Prostate gland (tissue), 2 donors: ENCODE measurements around the gene TFAP2B. TPM values are rescaled to one million over a fixed set of nuclear protein-coding genes. Genes with fewer than 3 reads are reported as not detected.

Experiments used
- DNase-seq: peaks from one replicate; pipeline ENCODE4 v3.0.0-alpha.2; 2019; ENCODE audit warnings: low spot score
- H3K27ac ChIP-seq, 2 donors: fragments of 200-600 bp; sonication (generic); 2 replicates each; pipeline ENCODE4 v1.5.1; 2017 to 2019
- H3K27me3 ChIP-seq: fragments of 200-600 bp; sonication (generic); replicated peaks from 2 replicates; pipeline ENCODE4 v1.5.1; 2019; ENCODE audit not compliant: insufficient read depth
- H3K36me3 ChIP-seq, 2 donors: fragments of 200-600 bp; sonication (generic); 1 replicate in 1 of 2; 2 replicates in 1 of 2; pipeline versions ENCODE4 v1.5.1 to v1.8.1; 2017 to 2019
- H3K4me1 ChIP-seq: fragments of 200-600 bp; sonication (generic); replicated peaks from 2 replicates; pipeline ENCODE4 v1.5.1; 2019
- H3K4me3 ChIP-seq, 2 donors: fragments of 200-600 bp; sonication (generic); 2 replicates each; pipeline ENCODE4 v1.5.1; 2017 to 2019
- H3K9me3 ChIP-seq: fragments of 200-600 bp; sonication (generic); 2 replicates; pipeline ENCODE4 v1.5.1; 2017
- CTCF ChIP-seq, 4 experiments: fragments of 200-600 bp in 2 of 4; fragments of 450-650 bp in 2 of 4; sonication (generic) in 2 of 4; IDR thresholded peaks; 1 replicate in 3 of 4; 2 replicates in 1 of 4; pipeline ENCODE4 v1.5.1; 2016 to 2019; ENCODE audit warnings: antibody characterized with exemption in 4 of 4, mild to moderate bottlenecking in 2 of 4, moderate library complexity in 2 of 4
- POLR2A ChIP-seq: fragments of 450-650 bp; IDR thresholded peaks from one replicate; pipeline ENCODE4 v1.6.1; 2016; ENCODE audit warnings: antibody characterized with exemption, mild to moderate bottlenecking
- POLR2AphosphoS5 ChIP-seq: sonication (generic); formaldehyde crosslinking; IDR thresholded peaks from one replicate; pipeline ENCODE4 v1.6.1; 2017; ENCODE audit warnings: antibody characterized with exemption
- WGBS: methylation state at CpG from one replicate; pipeline ENCODE4 v1.1.5; 2018; 5-methylcytosine and 5-hydroxymethylcytosine counted together
- intact Hi-C: fragments of 100-400 bp; cut with DNase I; formaldehyde crosslinking; loops from one replicate; pipeline ENCODE4 v1.14.2; 2022
- total RNA-seq, 2 donors: library from RNA; depleted of rRNA; stranded (reverse); fragments of >200 nt; gene quantifications; one replicate each; pipeline ENCODE4 v1.1.0, GENCODE V29; 2016

TFAP2B gene
- total RNA-seq, 2 donors from 2014 or later, result 0.06 TPM; not detected in 1

DNA sequence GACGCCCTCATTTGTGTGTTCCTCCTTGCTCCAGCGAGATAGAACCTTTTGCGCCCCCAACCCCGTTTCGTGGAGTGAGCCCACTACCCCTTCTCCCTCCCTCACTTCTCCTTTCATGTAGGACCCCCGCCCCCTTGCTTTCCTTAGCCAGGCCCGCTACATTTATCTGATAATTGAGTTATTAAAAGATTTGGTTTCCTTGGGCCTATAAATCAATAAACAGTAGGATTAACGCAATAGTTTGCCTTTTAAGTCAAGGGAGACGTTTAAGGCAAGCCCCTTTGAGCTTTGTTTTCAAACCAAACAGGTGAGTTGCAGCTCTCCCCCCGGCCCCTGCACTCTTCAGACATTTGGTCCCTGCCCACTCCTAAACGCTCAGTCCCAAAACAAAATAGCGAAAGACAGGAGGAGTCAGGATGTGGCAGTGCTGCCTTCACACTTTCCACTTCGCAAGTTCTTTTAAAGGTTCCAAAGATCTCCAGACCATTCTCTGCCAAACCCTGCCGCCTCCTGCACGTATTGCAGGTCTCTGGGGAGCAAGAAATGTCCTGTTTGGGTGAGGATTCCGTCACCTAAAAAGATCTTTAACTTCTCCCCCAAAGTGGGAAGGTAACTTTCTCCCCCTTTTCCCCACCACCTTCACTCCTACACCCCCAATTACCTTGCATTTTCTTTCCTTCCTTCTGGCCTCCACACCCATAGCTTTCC, 27.6 kb downstream of the TFAP2B start:
- Histone ChIP-seq H3K36me3 (no peaks in the 10 kb centered on the region), H3K9me3 (no peaks in the 10 kb centered on the region), H3K4me1 (peaks cover 6% of the 10 kb centered on the region), H3K27me3 (peaks cover 49% of the 10 kb centered on the region), H3K27ac (no peak overlapping the region), H3K4me3 (no peak overlapping the region)
- 8% methylated on average over 16 of the region's 16 CpGs for WGBS
- intact Hi-C loops, result no loop called here
- TF ChIP-seq CTCF (IDR thresholded peaks at IDR 0.05) (no peak), POLR2AphosphoS5 (no peak), POLR2A (no peak)
- no peak for DNase-seq

DNA sequence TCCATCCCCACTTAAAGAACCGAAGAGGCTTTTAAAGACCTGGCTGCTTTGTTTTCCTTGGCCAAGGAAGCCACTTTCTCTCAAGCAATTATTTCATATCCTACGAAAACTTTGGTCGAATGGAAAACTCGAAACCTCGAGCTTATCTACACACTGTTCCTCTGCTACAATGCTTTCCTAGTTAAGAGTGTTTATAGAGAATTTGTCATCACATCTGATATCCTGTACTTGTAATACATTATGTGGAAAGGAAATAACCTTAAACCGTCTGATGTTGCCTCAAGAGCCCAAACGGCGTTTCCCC, 28.1 kb downstream of the TFAP2B start:
- Histone ChIP-seq H3K27ac (no peak overlapping the region), H3K4me3 (no peak overlapping the region), H3K27me3 (peaks cover 48% of the 10 kb centered on the region), H3K9me3 (no peaks in the 10 kb centered on the region), H3K4me1 (peaks cover 6% of the 10 kb centered on the region), H3K36me3 (no peaks in the 10 kb centered on the region)
- DNase-seq, result no peak
- intact Hi-C loops, result no loop called here
- TF ChIP-seq POLR2A (no peak), POLR2AphosphoS5 (no peak), CTCF (IDR thresholded peaks at IDR 0.05) (no peak)
- 5% methylated on average over 8 of the region's 8 CpGs for WGBS

DNA sequence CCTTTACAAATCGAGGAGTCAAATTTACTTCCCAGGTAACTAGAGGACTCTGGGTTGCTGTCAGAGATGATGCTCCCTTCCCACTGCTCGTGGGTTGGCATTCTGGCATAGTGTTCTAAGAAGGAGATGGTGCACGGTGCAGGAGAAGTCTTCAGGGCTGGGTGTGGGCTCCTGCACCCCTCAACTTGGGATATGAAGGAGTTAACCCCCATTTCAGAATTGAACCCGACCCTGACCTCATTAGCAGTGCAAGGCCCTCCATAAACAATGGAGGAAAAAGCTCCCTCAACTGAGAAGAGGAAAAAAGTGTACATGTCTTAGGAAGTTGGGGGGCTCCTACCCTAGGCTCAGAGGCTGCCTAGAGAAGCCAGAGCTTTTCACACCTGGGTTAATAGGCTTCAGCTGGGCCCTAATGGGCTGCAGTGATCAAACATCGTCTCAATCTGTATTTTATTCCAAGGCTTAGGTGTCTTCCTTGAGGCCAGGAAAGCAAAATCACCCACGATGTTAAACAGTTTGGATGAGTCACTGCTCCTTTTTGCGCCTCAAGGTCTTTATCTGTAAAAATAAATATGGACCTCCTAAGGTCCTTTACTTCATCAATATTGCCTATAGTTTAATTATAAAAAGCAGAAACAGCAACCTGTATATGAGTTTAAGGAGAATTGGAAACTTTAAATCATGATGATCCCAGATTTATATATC, 29.4 kb downstream of the TFAP2B start:
- 10% methylated on average over 7 of the region's 7 CpGs for WGBS
- DNase-seq, result no peak
- no peaks in the 10 kb centered on the region for H3K9me3 ChIP-seq
- H3K27me3 ChIP-seq, result peaks cover 46% of the 10 kb centered on the region
- no peaks in the 10 kb centered on the region for H3K36me3 ChIP-seq
- no peak for TF ChIP-seq POLR2AphosphoS5
- TF ChIP-seq CTCF (IDR thresholded peaks at IDR 0.05), result no peak
- TF ChIP-seq POLR2A, result no peak
- no peak overlapping the region for H3K27ac ChIP-seq
- peaks cover 6% of the 10 kb centered on the region for H3K4me1 ChIP-seq
- no peak overlapping the region for H3K4me3 ChIP-seq
- intact Hi-C loops, result no loop called here

DNA sequence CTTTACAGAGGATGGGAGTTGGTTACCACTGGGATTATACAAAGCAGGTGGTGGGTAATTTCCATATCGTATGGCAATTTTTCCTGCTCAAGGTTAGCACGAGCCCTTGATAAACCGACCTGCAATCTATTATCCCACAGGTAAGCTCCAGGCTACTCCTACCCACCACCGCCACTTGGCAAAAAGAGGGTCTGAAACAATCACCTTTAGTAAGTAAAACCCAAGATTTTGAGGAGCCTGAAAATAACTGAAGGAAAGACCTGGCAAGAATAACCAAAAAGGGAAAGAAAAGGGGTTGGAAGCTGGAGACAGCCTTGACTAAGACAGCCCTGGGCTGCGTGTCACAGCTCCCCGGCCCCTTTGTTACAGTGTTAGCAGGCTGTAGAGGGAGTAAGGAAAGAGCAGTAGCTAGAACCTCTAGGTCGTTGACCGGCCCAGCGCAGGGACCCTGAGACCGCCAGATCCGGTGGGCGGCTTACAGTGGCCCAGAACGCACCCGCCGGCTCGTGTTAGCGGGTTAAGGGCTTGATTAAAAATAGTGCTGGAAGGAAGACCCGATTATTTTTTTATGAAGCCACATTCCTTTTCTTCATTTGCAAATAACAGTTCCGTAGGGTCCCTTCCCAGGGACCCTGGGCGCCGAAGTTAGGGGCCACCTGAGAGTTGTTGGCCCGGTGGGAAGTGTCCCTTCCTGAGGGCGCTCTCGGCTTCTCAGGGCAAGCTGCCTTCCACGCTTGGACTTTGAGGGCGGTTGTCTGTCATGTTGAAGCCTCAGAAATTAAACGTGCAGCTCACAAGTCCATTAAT, 30.5 kb downstream of the TFAP2B start:
- intact Hi-C loops, result no loop called here
- Histone ChIP-seq H3K9me3 (no peaks in the 10 kb centered on the region), H3K27ac (no peak overlapping the region), H3K36me3 (no peaks in the 10 kb centered on the region), H3K4me1 (peaks cover 6% of the 10 kb centered on the region), H3K27me3 (peaks cover 45% of the 10 kb centered on the region), H3K4me3 (no peak overlapping the region)
- TF ChIP-seq POLR2A (no peak), CTCF (IDR thresholded peaks at IDR 0.05) (no peak), POLR2AphosphoS5 (no peak)
- 7% methylated on average over 27 of the region's 27 CpGs for WGBS
- DNase-seq, result no peak
